Mesothelial cell of epicardium (in vitro differentiated cells): ENCODE measurements around the gene MYO15A. TPM values are rescaled to one million over a fixed set of nuclear protein-coding genes. Genes with fewer than 3 reads are reported as not detected.

Experiments used
- DNase-seq, 2 experiments: peaks; one replicate each; pipeline ENCODE4 v3.0.0; 2021; ENCODE audit warnings: low spot score in 2 of 2; ENCODE audit not compliant: unreplicated experiment in 2 of 2
- H3K27ac Mint-ChIP-seq: 2 replicates; pipeline ENCODE4 v1.8.0; 2021; ENCODE audit warnings: mixed read lengths
- H3K27me3 Mint-ChIP-seq: 2 replicates; pipeline ENCODE4 v1.8.0; 2021; ENCODE audit warnings: low read depth, mixed read lengths
- H3K36me3 Mint-ChIP-seq: 2 replicates; pipeline ENCODE4 v1.8.0; 2021; ENCODE audit warnings: mixed read lengths
- H3K4me1 Mint-ChIP-seq: 2 replicates; pipeline ENCODE4 v1.8.0; 2021; ENCODE audit warnings: mixed read lengths
- H3K4me3 Mint-ChIP-seq: 2 replicates; pipeline ENCODE4 v1.8.0; 2021; ENCODE audit warnings: mild to moderate bottlenecking, moderate library complexity, mixed read lengths
- H3K9me3 Mint-ChIP-seq: 2 replicates; pipeline ENCODE4 v1.8.0; 2021; ENCODE audit warnings: mixed read lengths
- CTCF ChIP-seq: fragments of 200-600 bp; sonication (generic); IDR thresholded peaks from one replicate; pipeline ENCODE4 v1.5.0; 2021; ENCODE audit warnings: antibody characterized with exemption; ENCODE audit not compliant: unreplicated experiment
- total RNA-seq: library from RNA; stranded (reverse); gene quantifications from 3 replicates; pipeline ENCODE4 v1.2.1, GENCODE V29; 2021

MYO15A gene
- total RNA-seq, 1 donor from 2014 or later, result 6.3 TPM

DNA sequence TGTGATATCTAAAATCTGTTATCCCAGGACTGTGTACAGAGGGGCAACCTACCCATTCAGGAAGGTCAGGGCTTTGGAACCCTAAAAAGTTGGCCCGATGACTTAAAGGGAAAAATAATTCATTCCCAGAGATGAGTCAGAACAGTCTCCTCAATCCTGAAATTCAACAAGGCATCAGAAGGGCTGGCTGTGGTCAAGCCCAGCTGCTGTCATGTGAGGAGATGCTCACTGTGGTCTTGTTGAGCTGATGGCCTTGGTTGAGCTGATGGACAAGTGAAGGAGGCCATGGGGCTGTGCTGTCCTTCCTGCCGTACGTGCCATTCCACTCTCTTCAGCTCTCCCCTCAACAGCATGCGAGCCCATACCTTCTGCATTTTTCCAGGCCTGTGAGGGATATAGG, 41.7 kb upstream of the MYO15A start:
- peaks cover 20% of the 10 kb centered on the region for H3K36me3 Mint-ChIP-seq
- peaks cover 18% of the 10 kb centered on the region for H3K4me1 Mint-ChIP-seq
- H3K27me3 Mint-ChIP-seq, result no peaks in the 10 kb centered on the region
- no peak for TF ChIP-seq CTCF
- no peak overlapping the region for H3K4me3 Mint-ChIP-seq
- H3K9me3 Mint-ChIP-seq, result no peaks in the 10 kb centered on the region
- H3K27ac Mint-ChIP-seq, result no peak overlapping the region
- no peak for DNase-seq

DNA sequence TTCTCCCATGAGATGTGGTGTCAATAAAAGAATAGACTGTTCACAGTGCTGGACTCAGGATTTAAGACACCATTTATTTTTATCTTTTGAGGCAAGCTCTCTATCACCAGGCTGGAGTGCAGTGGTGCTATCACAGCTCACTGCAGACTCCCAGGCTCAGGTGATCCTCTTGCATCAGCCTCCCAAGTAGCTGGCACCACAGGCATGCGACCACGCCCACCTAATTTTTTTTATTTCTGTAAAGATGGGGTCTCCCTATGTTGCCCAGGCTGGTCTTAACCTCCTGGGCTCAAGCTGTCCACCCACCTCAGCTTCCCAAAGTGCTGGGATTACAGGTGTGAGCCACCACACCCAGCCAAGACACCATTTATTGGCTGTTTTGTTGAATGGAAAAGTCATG, 39.5 kb upstream of the MYO15A start:
- no peaks in the 10 kb centered on the region for H3K9me3 Mint-ChIP-seq
- no peak overlapping the region for H3K27ac Mint-ChIP-seq
- TF ChIP-seq CTCF, result no peak
- peaks cover 18% of the 10 kb centered on the region for H3K4me1 Mint-ChIP-seq
- H3K27me3 Mint-ChIP-seq, result no peaks in the 10 kb centered on the region
- H3K4me3 Mint-ChIP-seq, result no peak overlapping the region
- H3K36me3 Mint-ChIP-seq, result peaks cover 13% of the 10 kb centered on the region
- DNase-seq, result no peak

DNA sequence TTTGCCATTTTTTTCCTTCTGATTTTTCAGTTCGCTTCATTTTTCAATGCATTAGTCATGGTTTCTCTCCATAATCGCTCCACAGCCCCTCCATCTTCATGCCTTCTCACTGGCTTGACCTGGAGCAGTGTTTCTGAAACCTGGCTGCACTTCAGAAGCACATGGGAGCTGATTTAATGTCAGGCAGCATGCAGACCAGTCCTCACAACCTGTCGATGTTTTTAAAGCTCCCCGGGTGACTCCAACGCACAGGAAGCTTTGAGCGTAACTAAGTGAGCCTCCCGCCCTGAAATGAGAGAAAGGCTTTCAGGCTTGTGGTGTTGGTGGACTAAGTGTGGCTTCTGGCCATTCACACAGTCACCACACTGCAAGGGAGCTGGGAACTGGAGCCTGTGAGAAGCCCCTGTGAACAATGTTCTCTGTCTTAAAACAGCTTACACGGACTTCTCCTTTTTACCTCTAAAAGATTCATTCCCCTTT, 37.7 kb upstream of the MYO15A start:
- Mint-ChIP-seq H3K27ac (peak overlapping the region; percentile 74), H3K4me3 (no peak overlapping the region), H3K9me3 (no peaks in the 10 kb centered on the region), H3K4me1 (peaks cover 23% of the 10 kb centered on the region), H3K36me3 (peaks cover 2% of the 10 kb centered on the region), H3K27me3 (no peaks in the 10 kb centered on the region)
- no peak for TF ChIP-seq CTCF
- no peak for DNase-seq

DNA sequence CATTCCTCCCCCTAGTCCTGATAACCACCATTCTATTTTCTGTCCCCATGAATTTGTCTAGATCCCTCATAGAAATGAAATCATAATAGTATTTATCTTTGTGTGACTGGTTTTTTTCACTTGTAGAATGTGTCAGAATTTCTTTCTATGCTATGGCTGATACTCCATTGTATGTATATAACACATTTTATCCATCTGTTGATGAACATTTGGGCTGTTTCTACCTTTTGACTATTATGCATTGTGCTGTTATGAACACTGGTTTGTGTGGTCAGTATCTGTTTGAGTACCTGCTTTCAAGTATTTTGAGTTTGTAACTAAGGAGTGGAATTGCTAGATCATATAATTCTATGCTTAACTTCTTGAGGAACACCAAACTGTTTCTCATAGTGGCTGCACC, 36.8 kb upstream of the MYO15A start:
- H3K9me3 Mint-ChIP-seq, result no peaks in the 10 kb centered on the region
- no peak for DNase-seq
- H3K36me3 Mint-ChIP-seq, result no peaks in the 10 kb centered on the region
- no peak overlapping the region for H3K4me3 Mint-ChIP-seq
- no peak for TF ChIP-seq CTCF
- no peaks in the 10 kb centered on the region for H3K27me3 Mint-ChIP-seq
- peak overlapping the region; percentile 4 for H3K27ac Mint-ChIP-seq
- peaks cover 30% of the 10 kb centered on the region for H3K4me1 Mint-ChIP-seq

- Mint-ChIP-seq H3K36me3 (no peaks in the 10 kb centered on the region), H3K4me3 (no peak overlapping the region), H3K9me3 (no peaks in the 10 kb centered on the region), H3K4me1 (peaks cover 35% of the 10 kb centered on the region), H3K27ac (no peak overlapping the region), H3K27me3 (peaks cover 3% of the 10 kb centered on the region)
- DNase-seq, result no peak
- no peak for TF ChIP-seq CTCF
Measured at GRCh38 chr17:18074566-18075272, 33.8 kb upstream of the MYO15A start.
